ENCODE measurements around the gene RPS3.

GRCh38 chr11:75439026-75439425 is 39.7 kb downstream of the RPS3 start:
- TF ChIP-seq POLR2A (IDR thresholded peaks at IDR 0.05) (no peak), CTCF (IDR thresholded peaks at IDR 0.05) (no peak)

Measured in esophagus squamous epithelium (tissue), 4 donors.